Activated T-cell treated with anti-CD3 and anti-CD28 coated beads, Interleukin-2, amount 50 U/mL, for 24 hours (primary cell): ENCODE measurements around the gene DISC1.
"Not testable (repeated sequence)": the region's sequence is repeated elsewhere in the genome, so short reads cannot be mapped to it uniquely, and the experiment has no call there.

Experiments
- DNase-seq: peaks from one replicate; pipeline ENCODE4 v3.0.0-alpha.2; 2020
- H3K27ac Mint-ChIP-seq: 2 replicates; pipeline ENCODE4 v1.8.0; 2020; ENCODE audit warnings: mild to moderate bottlenecking, mixed read lengths
- H3K27me3 Mint-ChIP-seq: 2 replicates; pipeline ENCODE4 v1.8.0; 2020; ENCODE audit warnings: mixed read lengths
- H3K36me3 Mint-ChIP-seq: 2 replicates; pipeline ENCODE4 v1.8.0; 2020; ENCODE audit warnings: low read depth, mixed read lengths
- H3K4me1 Mint-ChIP-seq: 2 replicates; pipeline ENCODE4 v1.8.0; 2020; ENCODE audit warnings: low read depth, mixed read lengths
- H3K4me3 Mint-ChIP-seq: 2 replicates; pipeline ENCODE4 v1.8.0; 2020; ENCODE audit warnings: mild to moderate bottlenecking, moderate library complexity, mixed read lengths
- H3K9me3 Mint-ChIP-seq: 2 replicates; pipeline ENCODE4 v1.8.0; 2020; ENCODE audit warnings: mixed read lengths

Gene DISC1

GRCh38 chr1:231724876-231725647 is 98.5 kb downstream of the DISC1 start:
- H3K9me3 Mint-ChIP-seq, result no peaks in the 10 kb centered on the region
- DNase-seq, result no peak

GRCh38 chr1:231727171-231727570 is 100.6 kb downstream of the DISC1 start:
- H3K36me3 Mint-ChIP-seq, result no peaks in the 10 kb centered on the region
- no peaks in the 10 kb centered on the region for H3K4me1 Mint-ChIP-seq
- no peak overlapping the region for H3K4me3 Mint-ChIP-seq
- no peaks in the 10 kb centered on the region for H3K9me3 Mint-ChIP-seq
- no peak overlapping the region for H3K27ac Mint-ChIP-seq
- DNase-seq, result no peak
- H3K27me3 Mint-ChIP-seq, result no peaks in the 10 kb centered on the region

More at GRCh38 chr1:231724876-231725647, 98.5 kb downstream of the DISC1 start:
- H3K36me3 Mint-ChIP-seq, result no peaks in the 10 kb centered on the region
- H3K27me3 Mint-ChIP-seq, result no peaks in the 10 kb centered on the region
- no peak overlapping the region for H3K4me3 Mint-ChIP-seq
- H3K27ac Mint-ChIP-seq, result no peak overlapping the region
- H3K4me1 Mint-ChIP-seq, result no peaks in the 10 kb centered on the region

DNA sequence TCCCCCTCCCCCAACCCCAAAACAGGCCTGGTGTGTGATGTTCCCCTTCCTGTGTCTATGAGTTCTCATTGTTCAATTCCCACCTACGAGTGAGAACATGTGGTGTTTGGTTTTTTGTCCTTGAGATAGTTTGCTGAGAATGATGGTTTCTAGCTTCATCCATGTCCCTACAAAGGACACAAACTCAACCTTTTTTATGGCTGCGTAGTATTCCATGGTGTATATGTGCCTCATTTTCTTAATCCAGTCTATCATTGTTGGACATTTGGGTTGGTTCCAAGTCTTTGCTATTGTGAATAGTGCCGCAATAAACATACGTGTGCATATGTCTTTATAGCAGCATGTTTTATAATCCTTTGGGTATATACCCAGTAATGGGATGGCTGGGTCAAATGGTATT is 102.4 kb downstream of the DISC1 start:
- DNase-seq, H3K4me3 Mint-ChIP-seq, H3K27ac Mint-ChIP-seq, H3K27me3 Mint-ChIP-seq, H3K36me3 Mint-ChIP-seq, H3K9me3 Mint-ChIP-seq, H3K4me1 Mint-ChIP-seq: not testable (repeated sequence)

GRCh38 chr1:231729544-231729943 is 103.0 kb downstream of the DISC1 start:
- Mint-ChIP-seq H3K27me3 (no peaks in the 10 kb centered on the region), H3K9me3 (no peaks in the 10 kb centered on the region), H3K4me3 (no peak overlapping the region), H3K27ac (no peak overlapping the region), H3K36me3 (no peaks in the 10 kb centered on the region), H3K4me1 (no peaks in the 10 kb centered on the region)
- no peak for DNase-seq

DNA sequence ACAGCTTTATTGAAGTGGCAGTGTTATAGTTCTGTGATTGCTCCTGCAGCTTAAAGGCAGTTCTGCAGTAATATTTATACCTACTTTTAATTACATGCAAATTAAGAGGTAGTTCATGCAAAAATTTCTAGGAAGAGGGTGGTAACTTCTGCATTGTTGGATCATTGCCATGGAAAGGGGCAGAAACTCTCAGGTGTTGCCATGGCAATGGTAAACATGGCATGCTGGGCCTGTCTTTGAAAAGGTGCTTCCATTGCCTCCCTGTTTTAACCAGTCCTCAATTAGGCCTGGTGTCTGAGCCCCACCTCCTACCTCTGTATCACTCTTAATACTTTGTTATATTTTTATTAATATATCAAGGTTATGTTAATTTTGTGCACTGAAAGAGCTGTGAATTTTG is 104.7 kb downstream of the DISC1 start:
- Mint-ChIP-seq H3K36me3 (no peaks in the 10 kb centered on the region), H3K4me3 (no peak overlapping the region), H3K27me3 (no peaks in the 10 kb centered on the region), H3K27ac (no peak overlapping the region), H3K9me3 (no peaks in the 10 kb centered on the region), H3K4me1 (no peaks in the 10 kb centered on the region)
- DNase-seq, result no peak

- Mint-ChIP-seq H3K4me1 (no peaks in the 10 kb centered on the region), H3K36me3 (no peaks in the 10 kb centered on the region), H3K27ac (no peak overlapping the region), H3K9me3 (no peaks in the 10 kb centered on the region), H3K27me3 (no peaks in the 10 kb centered on the region), H3K4me3 (no peak overlapping the region)
- DNase-seq, result no peak
These were observed 106.5 kb downstream of the DISC1 start for GRCh38 chr1:231733063-231733462.

GRCh38 chr1:231733672-231734071 is 107.1 kb downstream of the DISC1 start:
- Mint-ChIP-seq H3K4me1 (no peaks in the 10 kb centered on the region), H3K27me3 (no peaks in the 10 kb centered on the region), H3K4me3 (no peak overlapping the region), H3K36me3 (no peaks in the 10 kb centered on the region), H3K9me3 (no peaks in the 10 kb centered on the region), H3K27ac (no peak overlapping the region)
- no peak for DNase-seq

DNA sequence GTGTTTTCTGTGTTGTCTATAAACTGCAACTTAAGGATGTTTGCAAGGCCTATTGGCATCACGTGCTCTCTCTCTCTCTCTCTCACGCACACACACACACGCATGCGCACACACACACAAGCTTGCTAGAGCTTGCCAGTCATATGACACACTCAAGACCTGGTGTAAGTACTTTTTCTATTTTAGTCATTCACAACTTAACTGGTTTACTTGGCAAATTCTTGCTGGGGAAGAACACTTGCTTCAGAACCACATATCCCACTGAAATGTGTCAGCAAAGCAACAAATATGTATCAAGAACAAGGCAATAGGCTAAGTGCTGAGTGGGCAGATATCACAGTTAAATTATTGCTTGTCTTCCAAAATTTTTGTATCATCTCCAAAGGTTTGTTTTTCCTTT is 107.8 kb downstream of the DISC1 start:
- peaks cover 2% of the 10 kb centered on the region for H3K36me3 Mint-ChIP-seq
- H3K9me3 Mint-ChIP-seq, result no peaks in the 10 kb centered on the region
- H3K27ac Mint-ChIP-seq, result no peak overlapping the region
- H3K4me1 Mint-ChIP-seq, result no peaks in the 10 kb centered on the region
- H3K4me3 Mint-ChIP-seq, result no peak overlapping the region
- H3K27me3 Mint-ChIP-seq, result no peaks in the 10 kb centered on the region
- DNase-seq, result no peak

DNA sequence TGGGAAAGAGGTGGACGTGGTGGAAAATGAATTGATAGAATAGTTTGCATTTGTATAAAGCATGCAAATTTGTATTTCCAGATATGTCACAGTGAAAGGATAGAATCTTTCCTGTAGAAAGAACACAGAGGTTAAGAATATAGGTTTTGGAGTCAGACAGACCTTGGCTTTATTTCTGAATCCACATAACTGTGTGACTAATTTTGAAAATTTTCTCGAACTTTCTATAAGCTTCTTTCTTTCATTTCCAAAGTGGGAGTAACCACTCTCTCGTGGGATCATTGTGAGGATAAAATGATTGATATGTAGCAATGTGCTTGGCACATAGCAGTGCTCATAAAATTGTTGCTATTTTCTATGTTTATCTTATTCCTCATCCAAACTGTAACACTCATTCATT is 108.8 kb downstream of the DISC1 start:
- no peak for DNase-seq
- Mint-ChIP-seq H3K27ac (no peak overlapping the region), H3K4me3 (no peak overlapping the region), H3K36me3 (peaks cover 4% of the 10 kb centered on the region), H3K9me3 (no peaks in the 10 kb centered on the region), H3K27me3 (no peaks in the 10 kb centered on the region), H3K4me1 (no peaks in the 10 kb centered on the region)

DNA sequence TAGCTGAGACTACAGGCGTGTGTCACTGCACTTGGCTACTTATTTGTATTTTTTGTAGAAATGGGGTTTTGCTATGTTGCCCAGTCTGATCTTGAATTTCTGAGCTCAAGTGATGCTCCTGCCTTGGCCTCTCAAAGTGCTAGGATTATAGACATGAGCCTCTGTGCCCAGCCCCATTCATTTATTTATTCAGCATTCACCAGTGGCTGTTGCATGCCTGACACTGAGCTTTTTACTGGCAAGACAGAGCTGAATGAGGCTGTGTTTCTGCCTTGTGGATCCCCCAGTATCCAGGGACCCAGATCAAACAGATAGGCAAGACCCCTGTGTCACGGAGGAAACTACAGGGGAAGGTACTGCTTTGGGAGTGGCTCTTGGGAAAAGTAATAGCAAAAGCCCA is 109.4 kb downstream of the DISC1 start:
- H3K27ac Mint-ChIP-seq, result no peak overlapping the region
- H3K36me3 Mint-ChIP-seq, result peaks cover 4% of the 10 kb centered on the region
- no peak for DNase-seq
- no peaks in the 10 kb centered on the region for H3K27me3 Mint-ChIP-seq
- H3K9me3 Mint-ChIP-seq, result no peaks in the 10 kb centered on the region
- H3K4me3 Mint-ChIP-seq, result no peak overlapping the region
- no peaks in the 10 kb centered on the region for H3K4me1 Mint-ChIP-seq

GRCh38 chr1:231736464-231736863 is 109.9 kb downstream of the DISC1 start:
- Mint-ChIP-seq H3K27ac (no peak overlapping the region), H3K9me3 (no peaks in the 10 kb centered on the region), H3K4me3 (no peak overlapping the region), H3K36me3 (peaks cover 4% of the 10 kb centered on the region), H3K4me1 (no peaks in the 10 kb centered on the region), H3K27me3 (no peaks in the 10 kb centered on the region)
- DNase-seq, result no peak

- Mint-ChIP-seq H3K9me3 (no peaks in the 10 kb centered on the region), H3K36me3 (peaks cover 4% of the 10 kb centered on the region), H3K27me3 (no peaks in the 10 kb centered on the region), H3K27ac (no peak overlapping the region), H3K4me3 (no peak overlapping the region), H3K4me1 (no peaks in the 10 kb centered on the region)
- no peak for DNase-seq
These were observed 112.0 kb downstream of the DISC1 start for GRCh38 chr1:231738554-231738953.

DNA sequence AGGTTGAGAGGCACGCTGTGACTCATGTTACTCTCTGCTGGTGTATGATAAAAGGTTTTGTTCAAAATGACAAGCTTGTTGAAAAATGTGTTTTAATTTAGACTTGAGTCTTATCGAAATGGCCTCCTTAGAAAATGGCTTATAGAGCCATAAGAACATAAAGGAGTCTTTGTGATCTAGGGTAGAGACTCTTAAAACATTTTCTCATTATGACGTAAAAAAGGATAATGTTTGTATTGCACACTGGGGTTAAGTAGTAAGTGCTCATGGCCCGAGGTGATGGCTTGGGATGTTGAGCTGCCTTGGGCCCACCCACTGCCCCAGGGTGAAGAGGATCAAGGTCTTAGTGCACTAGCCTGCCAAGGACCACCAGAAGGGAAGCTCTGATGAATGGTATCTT is 117.4 kb downstream of the DISC1 start:
- H3K4me3 Mint-ChIP-seq, result no peak overlapping the region
- DNase-seq, result no peak
- H3K36me3 Mint-ChIP-seq, result peaks cover 4% of the 10 kb centered on the region
- H3K27me3 Mint-ChIP-seq, result no peaks in the 10 kb centered on the region
- H3K9me3 Mint-ChIP-seq, result peaks cover 3% of the 10 kb centered on the region
- H3K4me1 Mint-ChIP-seq, result no peaks in the 10 kb centered on the region
- no peak overlapping the region for H3K27ac Mint-ChIP-seq

GRCh38 chr1:231748760-231749415 is 122.3 kb downstream of the DISC1 start:
- no peaks in the 10 kb centered on the region for H3K27me3 Mint-ChIP-seq
- H3K4me1 Mint-ChIP-seq, result no peaks in the 10 kb centered on the region
- no peak overlapping the region for H3K27ac Mint-ChIP-seq
- no peak for DNase-seq
- peaks cover 21% of the 10 kb centered on the region for H3K9me3 Mint-ChIP-seq
- peaks cover 37% of the 10 kb centered on the region for H3K36me3 Mint-ChIP-seq
- H3K4me3 Mint-ChIP-seq, result no peak overlapping the region

DNA sequence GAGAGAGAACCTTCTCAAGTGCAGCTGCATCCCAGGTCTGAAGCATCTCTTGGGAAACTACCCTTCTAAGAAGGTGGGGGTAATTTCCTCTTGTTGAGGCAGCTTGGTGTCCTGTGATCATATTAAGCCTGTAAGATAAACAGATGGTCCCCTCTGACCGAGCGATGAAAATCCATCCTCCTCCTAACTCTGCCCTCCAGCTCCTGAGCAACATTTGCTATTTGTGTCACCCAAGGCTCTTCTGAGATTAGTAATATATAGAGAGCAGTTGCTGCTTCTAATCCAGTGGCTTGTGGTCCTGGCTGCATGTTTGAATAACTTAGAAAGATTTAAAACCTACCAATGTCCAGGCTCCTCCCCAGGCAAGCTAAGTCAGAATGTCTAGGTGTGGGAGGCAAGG is 123.7 kb downstream of the DISC1 start:
- no peaks in the 10 kb centered on the region for H3K4me1 Mint-ChIP-seq
- DNase-seq, result no peak
- peaks cover 47% of the 10 kb centered on the region for H3K36me3 Mint-ChIP-seq
- H3K27ac Mint-ChIP-seq, result no peak overlapping the region
- no peak overlapping the region for H3K4me3 Mint-ChIP-seq
- H3K27me3 Mint-ChIP-seq, result no peaks in the 10 kb centered on the region
- H3K9me3 Mint-ChIP-seq, result peaks cover 21% of the 10 kb centered on the region
